Measurements from ENCODE around the gene MEGF6. TPM values are rescaled to one million over a fixed set of nuclear protein-coding genes. Genes with fewer than 3 reads are reported as not detected.

Gene MEGF6
- total and polyA plus RNA-seq, 9 of the 15 experiments (the other 6 are each of a cell fraction or from before 2014, with no cell fraction given): 0.03 to 1.7 (median 0.24) TPM; not detected in 3

GRCh38 chr1:3478187-3478586 lies 133.1 kb downstream of the MEGF6 start:
- in situ Hi-C loops (cut with MboI): no loop called here
- ATAC-seq (no peak; the same call in 1 of the 3 replicates), FAIRE-seq (no peak), DNase-seq (ENCODE audit: extremely low read depth in 1 of 4, low spot score in 3 of 4) (no peak)
- Histone ChIP-seq H3K36me3 (ENCODE audit: control insufficient read depth, insufficient read depth, low read length) (no peaks in the 10 kb centered on the region), H3K27me3 (ENCODE audit: control insufficient read depth in 2 of 2, insufficient read depth in 2 of 2, low read length in 2 of 2) (peaks cover 3 to 27% of the 10 kb centered on the region in 2 experiments; a peak in 3 of 5 replicates), H3K4me3 (no peak overlapping the region), H3K27ac (ENCODE audit: extremely low read depth, low read depth, low read length) (no peak overlapping the region), H3K79me2 (ENCODE audit: control insufficient read depth, insufficient read depth, low read length) (no peaks in the 10 kb centered on the region), H3K4me1 (replicated peaks in 1 of 2; ENCODE audit: control insufficient read depth in 2 of 2, insufficient read depth in 2 of 2, low read length in 2 of 2) (peaks cover 0 to 59% of the 10 kb centered on the region in 2 experiments; a peak in 2 of 5 replicates), H3K4me2 (ENCODE audit: insufficient read depth, low read length) (no peak overlapping the region), H2AFZ (ENCODE audit: low read depth, low read length) (no peak overlapping the region), H3K9me3 (replicated peaks; ENCODE audit: control insufficient read depth, insufficient read depth, low read depth, low read length) (no peaks in the 10 kb centered on the region), H3K9ac (ENCODE audit: insufficient read depth in 1 of 2, low read depth in 2 of 2, low read length in 2 of 2) (no peak overlapping the region), H4K20me1 (replicated peaks; ENCODE audit: control insufficient read depth, insufficient read depth, low read length) (peaks cover 21% of the 10 kb centered on the region), H3K9me1 (ENCODE audit: control insufficient read depth, insufficient read depth, low read length) (no peaks in the 10 kb centered on the region)
- no TSS peak for BruUV-seq (replicated peaks)
- 8% methylated on average over 24 of the region's 24 CpGs for WGBS (ENCODE audit: insufficient coverage, low coverage, missing lambda C conversion rate)
- POLR2A ChIA-PET: interaction anchor here (0.6 kb wide), 1 partner anchor 1644 kb away, joined by 3 read pairs; no protein-coding TSS in a partner anchor
- TF ChIP-seq CTCF (IDR thresholded peaks at IDR 0.05 in 2 of 3, conservative IDR thresholded peaks at IDR 0.05 in 1 of 3; ENCODE audit: insufficient read depth in 2 of 3, low read depth in 1 of 3, low read length in 3 of 3) (0 out of 6 replicates have a peak, but pooled peaks of 2 of the 3 experiments have one; percentile 5 to 29), UBTF (IDR thresholded peaks at IDR 0.05; ENCODE audit: borderline replicate concordance in 1 of 2, low read depth in 2 of 2, low read length in 2 of 2) (0 out of 4 replicates have a peak, but pooled peaks of 1 of the 2 experiments have one; percentile 20), MBD2 (IDR thresholded peaks at IDR 0.05; ENCODE audit: borderline replicate concordance, low read depth) (no peak)
- CTCF ChIA-PET (ENCODE audit: low intra/inter-chr PET ratio): no interaction called here
- intact Hi-C loops (cut with micrococcal nuclease): no loop called here

Data from K562 (cell line).